ENCODE results near the gene DRAP1.

Gene DRAP1

DNA sequence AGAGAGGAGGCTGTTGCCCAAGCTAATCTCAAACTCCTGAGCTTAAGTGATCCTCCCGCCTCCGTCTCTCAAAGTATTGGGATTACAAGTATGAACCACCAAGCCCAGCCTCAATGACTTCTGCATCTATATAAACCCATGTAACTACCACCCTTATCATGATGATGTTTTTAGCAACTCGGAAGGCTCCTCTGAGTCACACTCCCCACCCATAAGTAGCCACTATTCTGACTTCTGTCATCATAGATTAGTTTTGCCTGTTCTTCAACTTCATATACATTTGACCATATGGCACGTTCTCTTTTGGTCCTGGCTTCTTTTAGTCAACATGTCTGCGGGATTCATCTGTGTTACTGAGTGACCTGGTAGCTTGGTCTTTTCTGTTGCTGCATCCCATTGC lies 12.6 kb upstream of the DRAP1 start:
- DNase-seq, result no peak

DNA sequence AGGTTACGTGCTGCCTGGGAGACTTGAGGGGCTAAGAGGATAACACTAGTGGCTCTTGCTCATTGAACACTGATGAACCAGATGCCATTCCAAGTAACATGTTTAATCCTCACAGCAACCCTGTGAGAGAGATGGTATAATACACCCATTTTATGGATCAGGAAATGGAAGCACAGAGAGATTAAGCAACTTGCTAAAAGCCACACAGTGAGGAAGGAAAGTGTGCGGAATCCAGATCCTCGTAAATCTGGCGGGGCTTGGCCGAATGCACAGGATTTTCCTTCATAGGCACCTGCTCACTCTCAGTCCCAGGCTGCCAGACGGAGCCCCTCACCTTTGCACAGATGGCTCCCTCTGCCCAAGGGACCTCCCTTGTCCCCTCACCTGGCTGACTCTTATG lies 11.3 kb upstream of the DRAP1 start:
- DNase-seq, result no peak

DNA sequence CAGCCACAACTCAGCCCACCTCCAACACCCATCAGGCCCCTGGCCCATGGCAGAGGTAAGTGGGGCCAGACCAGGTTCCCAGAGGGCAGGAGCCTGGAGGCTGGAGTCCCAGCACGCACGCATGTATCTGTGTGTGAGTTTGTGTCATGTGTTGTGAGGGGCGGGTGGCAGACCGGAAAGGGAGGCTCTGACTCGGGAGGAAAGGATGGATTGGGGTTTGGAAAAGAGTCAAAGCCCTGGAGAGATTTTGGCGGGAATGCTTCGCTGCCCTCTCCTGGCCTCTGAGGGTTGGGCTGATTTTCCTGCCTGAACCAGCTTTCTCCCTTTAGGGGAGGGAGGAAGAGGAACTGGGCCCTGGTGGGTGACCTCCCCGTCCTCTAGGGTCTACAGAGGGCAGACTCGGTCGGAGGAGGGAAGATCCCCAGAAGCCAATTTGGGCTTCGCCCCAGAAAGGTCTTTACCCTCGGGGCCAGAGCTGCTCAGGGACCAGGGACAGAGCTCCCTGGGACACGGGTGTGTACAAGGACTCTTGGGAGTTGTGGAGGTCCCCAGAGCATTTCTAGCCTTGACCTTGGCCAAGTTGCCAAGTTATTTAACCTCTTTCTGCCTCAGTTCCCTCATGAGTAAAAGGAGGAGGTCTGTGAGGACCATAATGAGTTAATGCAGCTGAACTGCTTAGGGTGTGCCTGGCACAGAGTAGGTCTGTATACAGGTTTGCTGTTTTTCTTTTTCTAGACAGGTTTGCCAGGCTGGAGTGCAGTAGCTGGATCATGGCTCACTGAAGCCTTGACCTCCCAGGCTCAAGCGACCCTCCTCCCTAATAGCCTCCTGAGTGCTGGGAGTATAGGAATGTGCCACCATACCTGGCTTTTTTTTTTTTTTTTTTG lies 7.3 kb upstream of the DRAP1 start:
- DNase-seq, result peak; percentile 37 to 72

DNA sequence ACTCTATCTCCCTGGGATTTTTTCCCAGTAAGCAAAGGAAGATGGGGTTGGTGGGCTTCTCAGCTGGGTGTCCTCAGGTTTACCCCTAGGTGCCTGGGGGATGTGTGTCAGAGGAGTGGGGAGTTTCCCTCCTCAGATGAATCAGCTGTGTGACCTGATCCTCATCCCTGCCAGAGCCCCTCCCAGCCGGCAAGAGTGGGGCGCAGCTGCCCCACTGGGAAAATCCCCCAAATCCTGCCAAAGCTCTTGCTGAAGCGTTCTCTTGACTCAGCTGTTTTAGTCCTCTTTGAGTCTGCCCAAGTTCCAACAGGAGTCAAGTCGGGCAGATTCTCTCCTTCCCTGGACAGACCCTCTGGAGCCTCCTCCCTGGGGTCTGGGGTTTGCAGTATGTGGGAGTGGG lies 6.4 kb upstream of the DRAP1 start:
- no peak for DNase-seq

DNA sequence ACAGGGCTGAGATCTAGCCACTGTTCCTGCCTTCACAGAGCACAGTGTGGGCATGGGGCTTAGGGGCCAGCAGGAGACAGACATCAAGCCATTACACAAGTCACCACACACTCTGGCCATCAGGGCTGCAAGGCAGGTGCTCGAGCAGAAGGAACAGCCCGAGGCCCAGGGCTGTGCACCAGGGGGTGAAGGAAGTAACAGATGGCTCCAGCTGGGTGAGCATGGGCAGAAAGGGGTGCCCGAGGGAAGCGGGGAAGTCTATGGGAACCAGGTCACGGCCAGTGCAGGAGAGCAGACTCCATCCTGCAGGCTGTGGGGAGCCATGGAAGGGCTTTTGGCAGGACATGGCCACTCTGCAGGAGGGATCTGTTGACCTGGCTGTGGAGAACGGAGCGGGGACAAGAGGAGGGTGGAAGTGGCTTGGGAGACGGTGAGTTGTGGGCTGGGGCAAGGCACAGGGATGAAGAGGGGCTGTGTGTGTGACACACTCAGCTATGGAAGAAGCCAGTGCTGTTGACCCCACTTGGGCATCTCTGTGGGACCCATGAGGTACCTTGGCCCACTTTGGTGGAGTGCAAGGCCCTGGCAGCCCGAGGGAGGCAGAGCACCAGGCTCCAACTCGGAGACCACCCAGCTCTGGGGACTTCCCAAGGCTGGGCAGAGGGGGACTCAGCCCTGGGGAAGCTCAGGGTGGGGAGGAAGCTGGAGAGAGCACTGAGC lies 4.0 kb upstream of the DRAP1 start:
- no peak for DNase-seq

DNA sequence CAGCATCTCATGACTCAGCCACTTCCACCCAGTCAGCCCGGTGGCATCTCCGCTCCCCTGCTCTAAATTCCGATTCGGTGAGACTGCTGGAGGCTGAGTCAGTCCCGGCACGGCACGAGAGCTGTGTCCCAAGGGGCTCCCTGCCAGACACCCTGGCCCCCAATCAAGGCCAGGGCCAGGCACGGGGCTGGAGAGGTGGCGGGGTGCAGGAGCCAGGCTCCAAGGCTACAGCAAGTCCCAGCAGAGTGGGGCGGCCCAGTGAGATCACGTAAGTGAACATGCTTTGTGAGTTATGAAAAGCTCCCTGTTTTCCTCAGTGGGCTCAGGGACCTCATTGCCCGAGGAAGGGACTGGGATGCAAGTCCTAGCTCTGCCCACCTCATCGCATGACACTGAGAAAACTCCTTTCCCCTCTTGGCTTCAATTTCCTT lies 3.4 kb upstream of the DRAP1 start:
- DNase-seq, result no peak

DNA sequence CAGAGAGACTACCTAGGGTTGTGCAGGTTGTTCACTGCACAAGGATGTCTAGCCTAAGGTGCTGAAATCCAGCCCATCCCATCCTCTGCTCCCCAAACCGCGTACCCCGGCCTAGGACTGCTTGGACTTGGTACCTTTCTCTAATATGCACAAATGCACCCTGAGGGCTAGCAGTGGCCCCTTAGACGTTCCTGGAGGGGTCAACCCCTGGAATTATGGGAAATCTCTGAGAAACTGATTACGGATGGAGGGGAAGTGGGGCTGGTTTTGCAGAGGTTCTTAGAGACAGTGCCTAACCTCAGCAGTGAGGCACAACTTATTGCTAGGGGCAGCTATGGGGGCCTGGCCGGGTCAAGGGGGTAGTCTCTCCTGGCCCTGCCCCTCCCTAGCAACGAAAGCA lies 2.8 kb upstream of the DRAP1 start:
- no peak for DNase-seq

DNA sequence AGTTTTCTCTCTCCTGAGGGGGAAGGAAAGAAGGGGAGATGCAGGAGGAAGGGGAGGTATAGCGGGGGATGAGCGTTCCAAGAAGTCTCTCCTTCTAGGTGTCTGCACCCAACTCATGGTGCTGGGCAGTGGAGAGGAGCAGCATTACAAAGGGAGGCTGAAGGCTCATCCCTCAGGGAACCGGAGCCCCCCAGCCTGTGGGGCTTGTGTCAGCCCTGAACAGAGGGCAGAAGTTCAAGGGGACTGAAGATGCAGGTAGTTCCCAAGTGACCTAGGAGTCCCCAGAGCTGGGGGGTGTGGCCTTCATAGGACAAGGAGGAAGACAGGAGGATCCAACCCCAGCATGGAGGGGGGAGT lies 2.2 kb upstream of the DRAP1 start:
- no peak for DNase-seq

DNA sequence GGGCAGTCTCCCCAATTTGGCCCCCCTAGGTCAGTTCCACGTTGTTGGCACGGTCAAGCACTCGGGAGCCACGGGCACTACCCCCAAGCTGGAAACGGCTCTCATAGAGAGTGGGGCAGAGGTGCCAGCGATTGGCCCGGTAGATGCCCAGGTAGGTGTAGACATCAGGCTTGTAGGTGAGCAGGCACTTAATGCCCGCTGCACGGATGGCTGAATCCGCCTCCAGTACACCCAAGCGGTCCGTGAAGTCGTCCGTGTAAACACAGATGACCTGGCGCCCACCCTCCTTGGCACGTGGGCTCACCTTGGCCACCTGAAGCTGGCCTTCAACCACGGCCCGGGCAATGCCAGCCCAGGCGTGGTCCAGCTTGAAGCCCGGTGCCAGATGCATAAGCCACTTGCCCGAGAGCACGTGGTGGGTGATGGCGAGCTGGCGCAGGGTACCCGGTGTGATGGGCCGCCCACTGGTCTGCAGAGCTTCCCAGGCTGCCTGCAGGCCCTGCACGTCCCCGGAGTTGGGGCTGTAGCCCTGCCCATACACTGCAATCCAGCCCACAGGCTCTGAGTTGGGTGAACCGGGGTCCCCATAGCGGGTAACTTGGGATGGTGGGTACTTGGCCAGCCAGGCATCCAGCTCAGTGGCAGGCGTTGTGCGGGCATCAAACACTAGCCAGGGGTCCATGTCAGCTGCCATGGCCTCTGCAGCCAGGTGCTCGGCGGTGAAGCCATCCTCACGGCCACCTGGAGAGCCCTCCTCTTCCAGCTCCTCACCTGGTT lies 1.6 kb upstream of the DRAP1 start:
- DNase-seq, result no peak

DNA sequence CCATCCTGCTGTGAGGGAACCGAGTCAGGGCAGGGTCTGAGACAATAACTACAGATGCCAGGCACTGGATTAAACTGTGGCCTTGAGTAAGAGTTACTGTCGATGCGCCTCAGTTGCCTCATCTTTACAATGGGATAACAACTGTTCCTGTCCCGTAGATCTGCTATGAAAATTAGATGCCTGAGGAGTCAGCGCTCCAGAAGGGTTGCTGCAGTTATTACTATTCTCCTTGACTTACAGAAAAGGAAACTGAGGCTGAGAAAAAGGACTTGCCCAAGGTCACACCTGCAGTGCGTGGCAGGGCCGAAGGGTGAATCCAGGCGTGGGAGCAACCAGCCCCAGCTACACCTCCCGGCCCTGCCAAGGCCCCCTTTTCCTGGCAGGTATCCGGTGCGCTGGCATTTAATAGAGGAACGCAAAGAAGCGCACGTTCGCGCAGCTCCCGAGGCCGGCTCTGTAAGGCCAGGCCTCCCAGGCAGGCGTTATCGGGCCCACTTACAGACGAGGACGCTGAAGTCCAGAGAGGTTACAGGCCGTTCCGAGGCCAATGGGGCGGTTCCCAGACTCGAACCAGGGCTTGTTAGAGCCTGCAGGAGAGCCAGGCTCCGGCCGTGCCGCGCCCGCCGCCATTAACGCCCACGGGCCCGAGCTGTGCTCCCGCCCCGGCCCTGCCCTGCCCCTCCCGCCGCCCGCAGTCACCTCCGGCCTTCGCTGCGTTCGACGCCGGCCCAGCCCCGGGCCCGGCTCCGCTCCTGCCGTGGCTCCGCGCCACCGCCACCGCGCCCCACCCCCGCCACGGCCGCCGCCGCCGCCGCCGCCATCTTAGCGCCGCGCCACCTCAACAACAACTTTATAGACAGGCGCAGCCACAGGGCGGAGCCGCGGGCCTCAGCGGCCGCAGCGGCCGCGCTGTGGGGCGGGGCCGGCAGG lies 750 bp upstream of the DRAP1 start, which contains the start of gene C11orf68:
TSS of gene C11orf68 (minus strand) at position 852 of the 930 bp plus-strand sequence. CDS start at position 821, 31 bp downstream.
- DNase-seq, result peak; percentile 18 to 74

DNA sequence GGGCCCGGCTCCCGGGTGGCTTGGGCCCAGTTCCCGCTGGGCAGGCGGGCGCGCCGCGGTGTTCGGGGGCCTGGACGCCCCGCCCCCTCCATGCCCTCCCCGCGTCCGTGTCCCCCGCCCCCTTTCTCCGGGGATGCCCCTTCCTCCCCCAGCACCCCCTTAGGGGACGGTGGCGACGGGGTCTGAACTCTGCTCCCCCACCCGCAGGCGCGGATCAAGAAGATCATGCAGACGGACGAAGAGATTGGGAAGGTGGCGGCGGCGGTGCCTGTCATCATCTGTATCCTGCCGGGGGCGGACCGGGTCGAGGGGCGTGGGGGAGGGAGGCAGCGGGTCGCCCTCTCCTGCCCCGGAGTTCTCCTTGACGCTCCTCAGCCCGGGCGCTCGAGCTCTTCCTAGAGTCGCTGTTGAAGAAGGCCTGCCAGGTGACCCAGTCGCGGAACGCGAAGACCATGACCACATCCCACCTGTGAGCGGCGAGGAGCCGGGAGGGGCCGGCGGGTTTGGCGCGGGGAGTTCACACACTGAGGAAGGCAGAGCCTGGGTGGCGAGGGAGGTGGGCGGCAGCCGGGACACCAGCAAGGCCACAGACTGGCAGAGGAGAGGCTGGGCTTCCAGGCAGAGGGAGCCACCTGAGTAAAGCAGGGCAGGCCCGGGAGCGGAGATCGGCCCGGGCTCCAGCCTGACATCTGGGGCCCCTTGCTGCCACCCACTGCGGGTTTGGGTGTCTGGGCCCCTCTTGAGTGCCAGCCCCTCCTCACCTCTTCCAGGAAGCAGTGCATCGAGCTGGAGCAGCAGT lies 546 bp downstream of the DRAP1 start:
- peak; percentile 25 to 64 for DNase-seq

DNA sequence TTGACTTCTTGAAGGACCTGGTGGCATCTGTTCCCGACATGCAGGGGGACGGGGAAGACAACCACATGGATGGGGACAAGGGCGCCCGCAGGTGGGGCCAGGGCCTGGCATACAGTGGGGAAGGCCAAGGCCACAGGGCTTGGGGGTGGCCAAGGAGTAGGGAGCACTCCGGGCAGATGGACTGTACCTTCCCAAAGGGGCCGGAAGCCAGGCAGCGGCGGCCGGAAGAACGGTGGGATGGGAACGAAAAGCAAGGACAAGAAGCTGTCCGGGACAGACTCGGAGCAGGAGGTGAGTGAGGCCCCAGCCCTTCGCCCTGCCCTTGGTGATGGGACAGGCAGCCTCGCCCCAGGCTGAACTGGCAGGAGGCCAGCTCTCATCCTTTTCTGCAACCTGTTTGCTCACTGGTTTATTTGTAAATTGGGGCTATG lies 1.2 kb downstream of the DRAP1 start:
- DNase-seq, result no peak

DNA sequence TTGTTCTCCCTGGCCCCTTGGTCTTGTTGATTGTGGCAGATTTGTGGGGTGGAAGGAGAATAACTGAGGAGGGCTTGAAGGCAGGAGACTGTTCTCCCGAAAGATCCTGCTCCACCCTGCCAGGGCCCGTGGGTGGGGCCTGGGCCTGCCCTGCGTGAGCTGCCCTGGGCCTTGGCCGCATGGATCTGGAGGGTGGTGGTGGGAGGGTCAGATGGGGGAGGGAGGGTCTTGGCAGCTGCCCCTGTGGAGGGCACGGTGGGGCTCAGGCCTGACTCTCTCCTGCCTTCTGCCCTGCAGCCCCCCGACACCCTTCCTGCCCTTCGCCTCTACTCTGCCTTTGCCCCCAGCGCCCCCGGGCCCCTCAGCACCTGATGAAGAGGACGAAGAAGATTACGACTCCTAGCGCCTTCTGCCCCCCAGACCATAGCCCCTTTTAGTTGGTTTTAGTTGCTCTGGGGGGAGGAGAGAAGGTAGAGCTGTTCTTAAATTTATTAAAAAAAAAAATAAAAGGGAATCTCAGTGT lies 1.9 kb downstream of the DRAP1 start:
- DNase-seq, result no peak

DNA sequence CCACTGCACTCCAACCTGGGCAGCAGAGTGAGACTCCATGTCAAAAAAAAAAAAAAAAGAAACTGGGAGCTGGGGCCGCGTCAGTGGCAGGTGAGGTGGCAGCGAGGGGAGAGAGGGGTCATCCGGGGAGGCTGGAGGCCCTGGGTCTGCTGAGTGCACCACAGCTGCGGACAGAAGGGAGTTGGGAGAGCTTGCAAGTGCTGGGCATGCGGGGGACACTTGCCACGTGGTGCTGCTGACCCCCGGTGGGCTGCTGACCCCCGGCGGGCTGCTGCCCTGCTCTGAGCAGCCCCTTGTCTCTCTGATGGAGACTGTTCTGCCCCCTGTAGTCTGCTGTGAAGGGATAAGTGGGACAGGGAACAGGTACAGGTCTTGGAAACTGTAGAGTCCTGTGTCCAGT lies 2.6 kb downstream of the DRAP1 start:
- DNase-seq, result no peak

DNA sequence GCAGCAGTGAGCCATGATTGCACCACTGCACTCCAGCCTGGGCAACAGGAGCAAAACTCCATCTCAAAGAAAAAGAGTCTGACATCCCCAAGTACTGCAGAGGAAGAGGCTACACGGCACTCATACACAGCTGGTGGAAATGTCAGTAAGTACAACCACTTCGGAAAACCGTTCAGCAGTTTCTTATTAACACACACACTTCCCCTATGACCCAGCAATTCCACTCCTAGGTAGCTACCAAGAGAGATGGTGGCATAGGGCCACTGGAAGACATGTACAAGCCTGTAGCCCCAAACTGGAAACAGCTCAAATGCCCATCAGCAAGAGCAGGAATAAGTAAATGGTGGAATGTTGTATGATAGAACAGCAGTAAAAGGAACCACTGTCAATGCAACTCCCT lies 3.3 kb downstream of the DRAP1 start:
- no peak for DNase-seq

DNA sequence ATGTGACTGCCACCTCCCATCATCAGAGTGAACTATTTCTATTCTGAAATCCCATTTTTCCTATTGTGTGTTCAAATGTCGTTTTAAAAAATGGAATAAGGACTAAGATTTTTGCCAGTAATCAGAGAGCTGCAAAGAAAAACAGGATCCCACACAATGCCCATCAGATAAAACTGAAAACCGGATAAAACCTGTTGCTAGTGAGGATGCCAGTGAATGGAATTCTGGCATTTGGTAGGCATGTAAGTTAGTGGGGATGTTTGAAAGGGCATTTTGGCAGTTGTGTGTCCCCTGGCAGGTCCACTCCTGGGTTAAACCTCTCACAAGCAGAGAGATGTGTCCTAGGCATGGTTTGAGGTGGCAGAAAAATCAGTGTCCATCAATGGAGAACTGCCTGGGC lies 6.2 kb downstream of the DRAP1 start:
- no peak for DNase-seq

DNA sequence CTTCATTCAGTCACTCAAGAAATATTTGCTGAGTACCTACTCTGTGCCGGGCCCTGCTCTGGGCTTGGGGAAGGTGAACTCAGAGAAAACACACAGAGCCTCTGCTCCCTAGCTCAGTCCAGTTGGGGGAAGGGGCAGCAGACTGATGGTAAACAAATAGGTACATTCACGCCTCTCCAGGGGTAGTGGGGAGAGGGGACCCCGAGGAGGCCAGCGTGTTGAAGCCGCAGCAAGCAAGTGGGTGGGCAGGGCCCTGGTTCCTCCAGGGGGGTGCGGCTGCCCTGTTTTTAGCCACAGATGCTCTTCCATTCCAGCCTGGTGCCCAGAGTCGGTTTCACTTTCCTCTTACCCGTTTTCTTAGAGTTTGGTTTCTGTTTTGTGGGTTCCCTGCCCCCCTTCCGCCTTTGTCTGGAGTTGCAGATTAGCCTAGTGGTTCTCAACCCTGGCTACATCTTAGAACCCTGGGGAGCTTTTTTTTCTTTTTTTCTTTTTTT lies 8.7 kb downstream of the DRAP1 start:
- DNase-seq, result no peak

DNA sequence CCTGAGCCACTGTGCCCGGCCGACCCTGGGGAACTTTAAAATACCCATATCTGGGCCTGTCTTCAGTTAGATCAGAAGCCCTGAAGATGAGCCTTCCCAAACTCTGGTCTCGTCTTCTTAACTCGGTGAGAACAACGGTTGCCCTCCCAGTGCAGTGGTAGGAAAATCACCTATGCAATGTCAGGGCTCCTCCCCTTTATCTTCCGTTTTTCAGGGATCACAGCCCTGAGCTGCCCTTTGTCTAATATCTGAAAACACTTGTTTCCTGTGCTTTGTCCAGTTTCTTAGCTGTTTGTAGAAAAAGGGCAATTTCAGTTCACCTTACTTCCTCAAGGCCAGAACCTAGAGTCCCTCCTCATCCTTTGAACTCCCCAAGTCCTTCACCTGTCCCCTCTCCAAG lies 9.4 kb downstream of the DRAP1 start:
- DNase-seq, result no peak

DNA sequence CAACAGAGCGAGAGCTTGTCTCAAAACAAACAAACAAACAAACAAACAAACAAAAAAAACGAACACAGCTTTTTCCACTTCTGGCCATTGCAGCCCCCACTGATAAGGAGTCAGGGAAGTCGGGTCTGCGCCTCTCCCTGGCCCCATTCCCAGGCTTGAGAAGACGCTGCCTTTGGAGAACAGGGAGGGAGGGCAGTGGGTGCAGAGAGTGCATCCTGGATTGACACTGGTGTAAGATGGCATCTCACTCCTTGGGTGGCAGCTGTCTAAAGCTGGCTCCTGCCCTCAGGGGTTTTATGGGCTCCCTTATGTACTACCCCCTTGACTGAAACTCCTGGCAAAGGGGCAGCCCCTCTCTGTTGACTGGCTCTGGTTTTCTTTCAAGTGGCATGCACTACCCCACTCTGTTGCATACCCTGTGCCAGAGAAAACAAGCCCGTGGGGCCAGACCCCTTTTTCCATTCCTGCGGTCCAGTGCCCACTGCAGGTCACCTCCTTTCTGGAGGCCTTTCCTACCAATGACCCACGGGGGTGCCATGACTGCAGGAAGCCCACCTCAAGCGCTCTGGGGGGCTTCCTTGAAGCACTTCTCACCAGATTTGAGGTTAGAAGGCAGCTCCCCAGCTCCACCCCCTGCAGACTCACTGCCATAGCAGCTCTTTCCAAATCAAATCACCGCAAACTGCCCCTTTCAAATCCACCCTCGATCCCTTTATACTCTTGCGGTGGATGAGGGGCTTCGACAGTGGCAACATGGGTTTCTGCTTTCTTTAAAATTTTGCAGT lies 12.7 kb downstream of the DRAP1 start:
- no peak for DNase-seq

DNA sequence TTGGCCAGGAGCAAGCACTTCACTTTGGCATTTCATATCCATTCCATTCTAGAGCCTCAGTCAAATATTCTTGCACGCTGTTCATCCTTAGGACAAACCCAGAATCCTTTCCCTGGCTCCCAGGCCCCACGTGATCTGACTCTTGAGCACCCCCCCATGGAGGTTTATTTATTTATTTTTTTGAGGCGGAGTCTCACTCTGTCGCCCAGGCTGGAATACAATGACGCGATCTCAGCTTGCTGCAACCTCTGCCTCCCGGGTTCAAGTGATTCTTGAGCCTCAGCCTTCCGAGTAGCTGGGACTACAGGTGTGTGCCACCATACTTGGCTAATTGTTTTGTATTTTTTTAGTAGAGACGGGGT lies 13.3 kb downstream of the DRAP1 start:
- peak in 1 of 2 experiments; percentile 34 for DNase-seq

Measured in NCI-H526 (cell line).